Hematopoietic multipotent progenitor cell treated with erythropoietin and hydrocortisone succinate and interleukin-3 and kit ligand, for 15 days (in vitro differentiated cells): ENCODE results near the gene BAIAP2L1.
"Not testable (repeated sequence)": the region's sequence is repeated elsewhere in the genome, so short reads cannot be mapped to it uniquely, and the experiment has no call there.

ENCODE experiments used
- DNase-seq: peaks from one replicate; pipeline ENCODE4 v3.0.0-alpha.2; 2015; ENCODE audit warnings: low spot score

Gene BAIAP2L1

GRCh38 chr7:98398567-98399372, 2.1 kb downstream of the BAIAP2L1 start:
- no peak for DNase-seq

GRCh38 chr7:98396768-98397167, 4.1 kb downstream of the BAIAP2L1 start:
- no peak for DNase-seq

GRCh38 chr7:98395951-98396350, 4.9 kb downstream of the BAIAP2L1 start:
- no peak for DNase-seq

GRCh38 chr7:98395481-98395880, 5.4 kb downstream of the BAIAP2L1 start:
- no peak for DNase-seq

GRCh38 chr7:98394377-98394836, 6.5 kb downstream of the BAIAP2L1 start:
- no peak for DNase-seq

- no peak for DNase-seq
These were observed 13.2 kb downstream of the BAIAP2L1 start for GRCh38 chr7:98387544-98388226.

GRCh38 chr7:98387131-98387530, 13.8 kb downstream of the BAIAP2L1 start:
- DNase-seq = no peak

GRCh38 chr7:98385532-98385931, 15.4 kb downstream of the BAIAP2L1 start:
- DNase-seq = not testable (repeated sequence)

- DNase-seq = no peak
These were observed 22.6 kb downstream of the BAIAP2L1 start for GRCh38 chr7:98378210-98378819.

GRCh38 chr7:98376711-98377110, 24.2 kb downstream of the BAIAP2L1 start:
- DNase-seq = no peak

- DNase-seq = no peak
These were observed 25.2 kb downstream of the BAIAP2L1 start for GRCh38 chr7:98375664-98376063.

GRCh38 chr7:98374285-98374680, 26.6 kb downstream of the BAIAP2L1 start:
- DNase-seq = no peak

GRCh38 chr7:98372993-98373392, 27.9 kb downstream of the BAIAP2L1 start:
- no peak for DNase-seq

- DNase-seq = no peak
These were observed 31.2 kb downstream of the BAIAP2L1 start for GRCh38 chr7:98369726-98370125.

- DNase-seq = no peak
These were observed 32.2 kb downstream of the BAIAP2L1 start for GRCh38 chr7:98368716-98369115.

- no peak for DNase-seq
These were observed 34.3 kb downstream of the BAIAP2L1 start for GRCh38 chr7:98366562-98366938.

GRCh38 chr7:98365863-98366561, 34.9 kb downstream of the BAIAP2L1 start:
- DNase-seq = no peak

- no peak for DNase-seq
These were observed 36.7 kb downstream of the BAIAP2L1 start for GRCh38 chr7:98364220-98364619.

GRCh38 chr7:98362517-98362916, 38.4 kb downstream of the BAIAP2L1 start:
- DNase-seq = no peak

- no peak for DNase-seq
These were observed 40.4 kb downstream of the BAIAP2L1 start for GRCh38 chr7:98360221-98361130.

GRCh38 chr7:98359395-98359794, 41.5 kb downstream of the BAIAP2L1 start:
- DNase-seq = no peak
